ENCODE data around the gene CHCHD6. TPM values are rescaled to one million over a fixed set of nuclear protein-coding genes. Genes with fewer than 3 reads are reported as not detected.
A peak's percentile ranks its signal among the peaks of the same experiment; 100 is the strongest.

Gene CHCHD6
- total RNA-seq, 8 experiments from 2014 or later = 13.9 to 71.2 (median 45.4) TPM

DNA sequence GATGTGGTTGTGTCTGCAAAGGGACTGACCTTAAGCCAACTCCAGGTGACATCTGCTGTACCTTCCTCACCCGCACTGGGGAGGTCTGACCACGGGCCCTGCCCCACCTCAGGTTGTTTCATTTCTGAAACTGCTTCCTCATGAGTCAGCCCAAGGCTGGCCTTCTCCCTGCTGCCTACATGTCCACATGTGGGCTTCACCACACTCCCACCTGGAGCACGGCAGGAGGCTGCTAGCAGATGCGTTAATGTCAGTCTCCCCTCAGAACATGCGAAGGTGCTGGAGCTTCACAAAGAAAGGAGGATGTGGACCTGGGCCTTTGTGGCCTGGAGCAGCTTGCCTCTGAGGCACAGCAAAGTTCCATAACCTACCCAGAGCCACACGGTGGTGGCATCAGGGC lies 209.5 kb downstream of the CHCHD6 start:
- 71 to 100% (median 100%) methylated on average over 1 to 5 of the region's 6 CpGs; no CpG with 5 or more reads in 4 of the 10 experiments for WGBS, 10 experiments
- no peak for ATAC-seq (replicated peaks in 6 of 8)
- H3K27ac ChIP-seq = no peak overlapping the region
- H3K4me1 ChIP-seq (replicated peaks in 1 of 2) = peaks cover 0 to 10% of the 10 kb centered on the region in 2 donors
- H3K4me3 ChIP-seq = no peak overlapping the region
- in situ Hi-C loops (cut with MboI; ENCODE audit: low pct_unique_long_range_greater_than_20kb in 2 of 9, low sequenced_read_pairs in 9 of 9, unreplicated experiment in 9 of 9) = no loop called here

DNA sequence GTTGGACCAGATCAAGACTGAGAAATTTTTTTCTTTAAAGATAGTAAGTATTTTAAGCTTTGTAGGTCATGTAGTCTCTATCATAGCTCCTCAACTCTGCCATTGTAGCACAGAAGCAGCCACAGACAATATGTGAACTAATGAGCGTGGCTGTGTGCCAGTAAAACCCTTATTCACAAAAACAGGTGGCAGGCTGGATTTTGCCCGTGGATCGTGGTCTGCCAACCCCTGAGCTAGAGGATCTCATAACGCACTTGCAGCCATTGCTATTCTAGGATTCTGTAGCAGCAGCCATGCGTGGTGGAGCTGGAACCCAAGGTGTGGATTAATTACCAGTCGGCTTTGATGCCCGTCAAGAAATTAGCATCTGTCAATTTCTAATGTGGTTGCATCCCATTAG lies 210.2 kb downstream of the CHCHD6 start:
- no peak overlapping the region for H3K27ac ChIP-seq
- peaks cover 0 to 4% of the 10 kb centered on the region in 2 donors for H3K4me1 ChIP-seq (replicated peaks in 1 of 2)
- ATAC-seq (replicated peaks in 6 of 8) = no peak
- in situ Hi-C loops (cut with MboI; ENCODE audit: low pct_unique_long_range_greater_than_20kb in 2 of 9, low sequenced_read_pairs in 9 of 9, unreplicated experiment in 9 of 9) = no loop called here
- WGBS, 10 experiments = 50 to 100% (median 86%) methylated on average over 1 to 6 of the region's 7 CpGs; no CpG with 5 or more reads in 1 of the 10 experiments
- no peak overlapping the region for H3K4me3 ChIP-seq

DNA sequence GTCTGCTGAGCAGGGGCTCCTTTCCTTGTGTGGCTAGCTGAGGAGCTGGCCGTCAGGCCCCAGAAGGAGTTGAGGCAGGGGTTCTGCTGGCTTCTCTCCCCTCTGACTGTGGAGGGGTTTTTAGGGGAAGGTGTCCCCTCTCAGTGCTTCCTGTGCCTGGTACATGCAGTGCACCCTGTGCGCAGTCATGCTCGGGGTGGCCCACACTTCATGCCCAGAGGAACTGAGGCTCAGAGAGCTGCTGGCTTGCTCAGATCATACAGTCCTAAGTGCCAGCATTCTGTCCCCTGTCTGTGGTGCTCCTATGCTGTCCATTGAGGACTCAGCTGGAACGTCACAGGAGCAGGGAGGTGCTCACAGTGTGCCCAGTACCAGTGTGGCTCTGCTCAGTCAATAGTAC lies 211.0 kb downstream of the CHCHD6 start:
- H3K4me1 ChIP-seq (replicated peaks in 1 of 2) = no peaks in the 10 kb centered on the region
- ATAC-seq (replicated peaks in 6 of 8) = no peak
- H3K27ac ChIP-seq = no peak overlapping the region
- H3K4me3 ChIP-seq = no peak overlapping the region
- WGBS, 10 experiments = 96 to 100% (median 100%) methylated on average over 1 to 4 of the region's 4 CpGs; no CpG with 5 or more reads in 6 of the 10 experiments
- in situ Hi-C loops (cut with MboI; ENCODE audit: low pct_unique_long_range_greater_than_20kb in 2 of 9, low sequenced_read_pairs in 9 of 9, unreplicated experiment in 9 of 9) = no loop called here

DNA sequence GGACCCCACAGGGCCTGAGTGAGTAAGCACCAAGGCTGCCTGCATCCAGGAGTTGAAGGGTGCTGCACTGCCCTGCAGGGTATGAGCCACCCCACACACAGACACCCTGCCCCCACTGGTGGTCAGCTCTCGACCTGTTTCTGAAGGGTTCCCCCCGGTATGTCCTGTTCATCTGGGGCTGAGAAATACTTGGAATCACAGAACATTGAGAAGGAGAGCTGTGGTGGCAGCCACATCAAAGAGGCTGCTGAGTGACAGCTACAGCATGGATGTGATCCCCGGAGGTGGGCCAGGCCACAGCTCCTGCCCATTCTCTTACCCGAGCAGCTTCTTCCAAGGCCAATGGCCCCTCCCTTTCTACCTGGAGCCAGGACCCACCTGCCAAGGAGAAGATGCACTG lies 212.5 kb downstream of the CHCHD6 start:
- ATAC-seq (replicated peaks in 6 of 8) = no peak
- Histone ChIP-seq H3K4me3 (no peak overlapping the region), H3K4me1 (replicated peaks in 1 of 2) (peaks cover 5 to 6% of the 10 kb centered on the region in 2 donors), H3K27ac (no peak overlapping the region)
- 82 to 100% (median 100%) methylated on average over 1 to 4 of the region's 4 CpGs; no CpG with 5 or more reads in 4 of the 10 experiments for WGBS, 10 experiments
- in situ Hi-C loops (cut with MboI; ENCODE audit: low pct_unique_long_range_greater_than_20kb in 2 of 9, low sequenced_read_pairs in 9 of 9, unreplicated experiment in 9 of 9) = no loop called here

DNA sequence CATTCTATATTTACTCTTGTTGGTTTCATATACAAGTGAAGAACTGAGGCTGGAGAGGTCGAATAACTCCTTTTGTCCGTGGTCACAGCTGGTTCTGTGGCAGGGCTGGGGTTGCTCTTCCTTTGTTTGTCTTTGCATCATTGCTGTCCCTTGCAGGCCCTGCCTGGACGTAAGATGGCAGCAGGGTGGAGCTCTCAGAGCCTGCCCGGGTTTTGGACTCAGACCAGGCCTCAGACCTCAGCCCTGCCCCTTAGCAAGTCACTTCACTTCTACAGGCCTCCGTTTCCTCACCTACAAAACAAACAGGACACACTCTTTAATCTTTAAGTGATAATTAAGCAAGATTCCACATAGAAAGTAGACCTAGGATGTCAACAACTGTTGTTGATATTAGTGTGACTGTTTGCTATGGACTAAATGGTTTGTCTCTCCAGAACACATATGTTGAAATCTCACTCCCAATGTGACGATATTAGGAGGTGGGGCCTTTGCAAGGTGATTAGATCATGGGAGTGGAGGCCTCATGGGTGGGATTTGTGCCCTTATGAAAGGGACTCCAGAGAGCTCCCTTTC lies 213.3 kb downstream of the CHCHD6 start:
- in situ Hi-C loops (cut with MboI; ENCODE audit: low pct_unique_long_range_greater_than_20kb in 2 of 9, low sequenced_read_pairs in 9 of 9, unreplicated experiment in 9 of 9) = no loop called here
- peak in 1 of 8 experiments; percentile 36 for ATAC-seq (replicated peaks in 6 of 8)
- no peak overlapping the region for H3K27ac ChIP-seq
- no peak overlapping the region for H3K4me3 ChIP-seq
- WGBS, 10 experiments = 57 to 78% (median 66%) methylated on average over 2 to 5 of the region's 6 CpGs; no CpG with 5 or more reads in 1 of the 10 experiments
- peaks cover 7% of the 10 kb centered on the region in 2 donors for H3K4me1 ChIP-seq (replicated peaks in 1 of 2)

DNA sequence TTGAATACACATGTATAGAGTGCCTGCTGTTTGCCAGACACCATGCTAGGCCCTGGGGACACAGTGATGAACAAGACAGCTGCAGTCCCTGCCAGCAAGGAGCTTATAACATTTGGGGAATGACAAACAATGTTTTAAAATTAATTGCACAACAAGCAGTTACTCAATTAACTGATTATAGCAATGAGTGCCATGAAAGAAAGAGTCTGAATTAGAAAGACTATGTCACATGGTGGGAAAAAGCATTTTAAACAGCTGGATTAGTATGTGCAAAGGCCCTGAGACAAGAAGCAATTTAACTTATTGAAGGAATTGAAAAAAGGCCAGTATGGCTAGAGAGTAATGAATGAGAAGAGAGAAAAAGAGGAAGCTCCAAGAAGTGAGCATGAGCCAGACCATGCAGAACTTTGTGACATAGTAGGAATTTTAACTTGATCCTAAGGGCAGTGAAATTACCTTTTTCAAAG lies 214.3 kb downstream of the CHCHD6 start:
- Histone ChIP-seq H3K27ac (no peak overlapping the region), H3K4me1 (replicated peaks in 1 of 2) (peaks cover 7% of the 10 kb centered on the region in 2 donors), H3K4me3 (no peak overlapping the region)
- ATAC-seq (replicated peaks in 6 of 8) = no peak
- in situ Hi-C loops (cut with MboI; ENCODE audit: low pct_unique_long_range_greater_than_20kb in 2 of 9, low sequenced_read_pairs in 9 of 9, unreplicated experiment in 9 of 9) = no loop called here

DNA sequence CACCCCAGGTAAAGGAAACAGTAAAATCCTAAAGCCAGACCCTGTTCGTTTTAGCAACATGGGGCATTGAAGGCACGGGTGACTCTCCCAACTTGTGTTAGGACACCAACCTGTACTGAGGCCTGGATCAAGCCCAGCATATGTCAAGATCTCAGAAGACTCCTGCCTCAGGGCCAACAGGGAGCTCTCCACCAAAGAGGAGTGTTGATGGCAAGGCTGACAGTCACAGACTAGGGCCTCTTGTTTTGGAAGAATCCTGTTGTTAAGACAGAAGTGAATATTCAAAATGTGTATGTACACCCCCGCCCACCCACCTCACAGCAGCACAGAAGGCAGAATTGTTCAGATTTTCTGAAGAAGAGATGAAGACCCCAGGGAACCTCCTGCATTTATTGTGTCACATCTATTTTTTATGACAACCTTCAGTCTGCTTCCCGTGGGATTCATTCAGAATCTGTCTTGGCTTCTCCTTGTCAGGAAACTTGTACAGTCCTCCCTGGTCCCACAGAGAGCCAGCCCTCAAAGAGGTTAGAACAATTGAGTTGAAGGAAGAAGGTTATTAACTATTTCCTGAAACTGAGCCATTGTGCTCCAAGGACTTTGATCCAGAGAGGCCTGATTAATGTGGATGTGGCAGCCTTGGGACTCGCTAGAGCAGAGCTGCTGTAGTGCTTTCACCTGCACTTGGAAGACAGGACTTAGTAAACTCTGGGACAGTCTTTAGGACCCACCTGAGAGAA lies 217.2 kb downstream of the CHCHD6 start:
- in situ Hi-C loops (cut with MboI; ENCODE audit: low pct_unique_long_range_greater_than_20kb in 2 of 9, low sequenced_read_pairs in 9 of 9, unreplicated experiment in 9 of 9) = no loop called here
- peak in 3 of 8 experiments; percentile 53 to 71 (median 71) for ATAC-seq (replicated peaks in 6 of 8)
- Histone ChIP-seq H3K4me1 (replicated peaks in 1 of 2) (peaks cover 7 to 16% of the 10 kb centered on the region in 2 donors), H3K27ac (no peak overlapping the region), H3K4me3 (no peak overlapping the region)
- 20 to 92% (median 77%) methylated on average over 1 to 4 of the region's 5 CpGs; no CpG with 5 or more reads in 1 of the 10 experiments for WGBS, 10 experiments

DNA sequence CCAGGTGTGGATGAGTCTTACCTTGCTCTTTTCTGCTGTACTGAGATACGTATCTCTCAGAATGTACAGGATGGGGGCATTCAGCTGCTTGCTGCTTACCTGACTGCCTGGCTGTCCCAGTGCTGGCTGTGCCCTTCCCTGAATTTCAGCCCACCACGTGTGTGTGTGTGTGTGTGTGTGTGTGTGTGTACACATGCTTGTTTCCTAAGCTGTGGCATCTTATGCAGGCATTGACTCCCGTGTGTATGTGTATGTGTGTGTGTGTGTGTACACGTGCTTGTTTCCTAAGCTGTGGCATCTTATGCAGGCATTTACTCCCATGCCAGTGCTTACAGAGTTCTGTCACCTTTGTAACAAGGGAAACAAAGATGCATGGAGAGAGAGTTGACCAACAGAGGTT lies 218.4 kb downstream of the CHCHD6 start:
- peaks cover 14 to 27% of the 10 kb centered on the region in 2 donors for H3K4me1 ChIP-seq (replicated peaks in 1 of 2)
- ATAC-seq (replicated peaks in 6 of 8) = peak in 1 of 8 experiments; percentile 64
- H3K27ac ChIP-seq = no peak overlapping the region
- H3K4me3 ChIP-seq = no peak overlapping the region
- in situ Hi-C loops (cut with MboI; ENCODE audit: low pct_unique_long_range_greater_than_20kb in 2 of 9, low sequenced_read_pairs in 9 of 9, unreplicated experiment in 9 of 9) = no loop called here
- WGBS, 10 experiments = 60 to 100% (median 86%) methylated on average over 1 to 3 of the region's 4 CpGs; no CpG with 5 or more reads in 3 of the 10 experiments

DNA sequence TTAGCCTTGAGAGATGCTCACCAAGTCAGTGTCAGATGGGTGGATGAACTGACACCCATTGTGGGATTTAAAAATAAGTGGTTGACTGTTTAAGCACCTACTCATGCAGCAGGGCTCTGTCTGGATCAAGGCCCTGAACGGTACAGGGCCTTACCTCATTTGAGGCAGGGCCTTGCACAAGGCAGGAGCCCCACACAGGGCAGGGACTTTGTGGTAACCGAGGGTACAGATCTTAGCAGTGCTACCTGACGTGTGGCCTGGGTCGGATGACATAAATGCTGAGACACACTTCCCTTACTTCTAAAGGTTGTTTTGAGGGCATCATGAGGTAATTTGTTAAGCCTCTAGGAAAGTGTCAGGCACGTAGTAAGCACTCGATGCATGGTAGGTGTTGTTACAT lies 219.4 kb downstream of the CHCHD6 start:
- in situ Hi-C loops (cut with MboI; ENCODE audit: low pct_unique_long_range_greater_than_20kb in 2 of 9, low sequenced_read_pairs in 9 of 9, unreplicated experiment in 9 of 9) = no loop called here

DNA sequence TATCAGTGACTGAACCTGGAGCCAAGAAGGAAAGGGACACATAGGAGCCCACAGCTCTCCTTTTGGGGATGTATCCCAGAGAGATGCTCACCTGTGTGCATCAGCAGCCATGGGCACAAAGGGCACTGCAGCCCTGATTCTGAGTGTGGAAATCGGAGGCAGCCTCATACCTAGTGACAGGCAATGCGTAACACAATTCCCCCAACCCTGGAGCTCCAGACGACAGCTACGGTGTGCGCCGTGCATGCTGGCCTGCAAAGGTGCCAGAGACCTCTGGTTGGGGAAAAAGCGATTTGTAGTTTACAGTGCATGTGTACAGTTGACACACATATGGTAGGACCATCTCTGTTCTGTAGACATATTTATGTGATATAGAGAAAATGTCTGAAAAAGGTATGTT lies 219.9 kb downstream of the CHCHD6 start:
- Histone ChIP-seq H3K4me1 (replicated peaks in 1 of 2) (peaks cover 15 to 36% of the 10 kb centered on the region in 2 donors), H3K27ac (no peak overlapping the region), H3K4me3 (no peak overlapping the region)
- in situ Hi-C loops (cut with MboI; ENCODE audit: low pct_unique_long_range_greater_than_20kb in 2 of 9, low sequenced_read_pairs in 9 of 9, unreplicated experiment in 9 of 9) = no loop called here
- WGBS, 10 experiments = 84 to 100% (median 94%) methylated on average over 1 to 6 of the region's 7 CpGs; no CpG with 5 or more reads in 3 of the 10 experiments
- ATAC-seq (replicated peaks in 6 of 8) = no peak

More for the DNA sequence above, 219.4 kb downstream of the CHCHD6 start:
- Histone ChIP-seq H3K4me1 (replicated peaks in 1 of 2) (peaks cover 15 to 36% of the 10 kb centered on the region in 2 donors), H3K4me3 (no peak overlapping the region), H3K27ac (no peak overlapping the region)
- 71 to 100% (median 94%) methylated on average over 2 to 5 of the region's 6 CpGs; no CpG with 5 or more reads in 5 of the 10 experiments for WGBS, 10 experiments
- no peak for ATAC-seq (replicated peaks in 6 of 8)

DNA sequence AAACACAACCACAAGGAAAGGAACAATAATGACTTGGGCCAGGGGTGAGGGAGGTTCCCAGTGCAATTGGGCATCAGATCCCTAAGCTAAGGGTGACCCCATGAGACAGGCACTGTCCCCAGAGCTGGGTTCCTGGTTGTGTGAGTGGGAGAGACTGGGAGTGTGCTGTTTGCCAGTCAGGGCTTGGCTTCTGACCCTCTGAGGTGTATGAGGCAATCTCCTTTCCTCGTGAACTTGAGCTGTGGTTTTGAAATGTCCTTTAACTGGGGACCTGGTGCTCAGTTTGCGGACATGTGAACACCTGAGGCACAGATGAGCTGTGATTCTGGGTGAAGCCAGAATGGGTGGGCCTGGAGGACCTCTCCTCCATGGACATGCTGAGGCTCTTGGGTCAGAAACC lies 220.4 kb downstream of the CHCHD6 start:
- in situ Hi-C loops (cut with MboI; ENCODE audit: low pct_unique_long_range_greater_than_20kb in 2 of 9, low sequenced_read_pairs in 9 of 9, unreplicated experiment in 9 of 9) = no loop called here
- H3K27ac ChIP-seq = no peak overlapping the region
- no peak for ATAC-seq (replicated peaks in 6 of 8)

DNA sequence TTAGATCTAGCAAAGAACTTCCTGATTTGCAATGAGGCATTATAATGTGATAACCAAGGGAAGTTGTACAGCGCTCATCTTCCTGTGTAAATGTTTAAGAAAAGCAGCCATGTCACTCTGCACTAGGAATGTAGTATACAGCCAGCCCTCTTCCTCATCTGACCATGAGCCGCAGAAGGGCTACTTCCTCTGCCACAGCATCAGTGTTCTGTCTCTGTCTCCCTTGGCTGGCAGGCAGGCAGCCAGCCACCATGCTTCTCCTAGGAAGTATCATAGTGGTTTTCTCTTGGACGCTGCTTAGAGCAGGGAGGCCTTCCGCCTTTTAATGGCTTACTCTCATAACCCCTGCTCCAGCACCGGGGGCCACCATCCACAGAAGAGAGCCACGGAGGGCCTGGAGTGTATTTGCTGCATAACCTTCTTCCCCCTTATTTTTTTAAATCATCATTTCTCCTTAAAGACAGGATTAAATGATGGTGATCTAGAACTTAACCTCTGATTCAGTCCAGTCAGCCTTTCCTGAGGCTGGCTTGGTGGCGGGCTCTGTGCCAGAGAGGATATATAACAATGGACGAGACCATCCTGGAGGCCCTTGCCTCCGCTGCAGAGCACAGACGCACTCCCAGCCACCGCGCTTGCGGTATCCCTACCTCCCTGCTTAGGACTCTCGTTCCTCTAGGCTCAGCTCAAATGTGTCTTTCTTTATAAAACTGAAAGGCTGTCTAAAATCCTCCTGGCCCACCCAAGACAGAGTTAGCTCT lies 221.6 kb downstream of the CHCHD6 start:
- WGBS, 10 experiments = 65 to 100% (median 94%) methylated on average over 1 to 7 of the region's 14 CpGs; no CpG with 5 or more reads in 2 of the 10 experiments
- Histone ChIP-seq H3K4me3 (no peak overlapping the region), H3K4me1 (replicated peaks in 1 of 2) (peaks cover 15 to 36% of the 10 kb centered on the region in 2 donors), H3K27ac (no peak overlapping the region)
- in situ Hi-C loops (cut with MboI; ENCODE audit: low pct_unique_long_range_greater_than_20kb in 2 of 9, low sequenced_read_pairs in 9 of 9, unreplicated experiment in 9 of 9) = no loop called here
- peak in 2 of 8 experiments; percentile 21 to 30 for ATAC-seq (replicated peaks in 6 of 8)

More for the DNA sequence above, 220.4 kb downstream of the CHCHD6 start:
- WGBS, 10 experiments = 100% methylated on average over 2 of the region's 2 CpGs; no CpG with 5 or more reads in 9 of the 10 experiments
- Histone ChIP-seq H3K4me3 (no peak overlapping the region), H3K4me1 (replicated peaks in 1 of 2) (peaks cover 15 to 36% of the 10 kb centered on the region in 2 donors)

Data from motor neuron (in vitro differentiated cells).